ENCODE data around the gene HRH3. TPM values are rescaled to one million over a fixed set of nuclear protein-coding genes. Genes with fewer than 3 reads are reported as not detected.

HRH3 gene
- total RNA-seq: not detected in 2 replicates

GRCh38 chr20:62219992-62220665, at the start of gene HRH3:
HRH3 (minus strand) TSS chr20:62220278; CDS start chr20:62219970, 308 bp downstream.

GRCh38 chr20:62237801-62238568, 17.9 kb upstream of the HRH3 start, which contains the start of gene OSBPL2:
OSBPL2 (plus strand) TSS chr20:62238521; CDS start chr20:62256185, 17,664 bp downstream.

GRCh38 chr20:62182469-62183425, 37.3 kb downstream of the HRH3 start, which contains the start of gene MTG2:
MTG2 (plus strand) TSS chr20:62183028; CDS start chr20:62193421, 10,393 bp downstream.

Other genes starting within 250 kb of the HRH3 start
- 2.3 and 3.4 TPM in 2 replicates for gene TAF4, start 154.4 kb downstream of the HRH3 start, total RNA-seq
- 24.9 and 26.8 TPM in 2 replicates for gene LSM14B, start 97.8 kb downstream of the HRH3 start, total RNA-seq
- gene PSMA7, start 76.9 kb downstream of the HRH3 start, total RNA-seq: 313 and 348 TPM in 2 replicates
- 8.7 and 10.3 TPM in 2 replicates for gene SS18L1, start 76.5 kb downstream of the HRH3 start, total RNA-seq
- gene MTG2, start 37.2 kb downstream of the HRH3 start, total RNA-seq: 10.6 and 13.9 TPM in 2 replicates
- 27.4 and 35.2 TPM in 2 replicates for gene OSBPL2, start 18.2 kb upstream of the HRH3 start, total RNA-seq
- 78.7 and 79.5 TPM in 2 replicates for gene ADRM1, start 82.7 kb upstream of the HRH3 start, total RNA-seq
- gene LAMA5, start 147.0 kb upstream of the HRH3 start, total RNA-seq: 7.9 and 8.2 TPM in 2 replicates
- 889 and 1,590 TPM in 2 replicates for gene RPS21, start 166.8 kb upstream of the HRH3 start, total RNA-seq
- 0.43 and 0.65 TPM in 2 replicates for gene CABLES2, start 187.0 kb upstream of the HRH3 start, total RNA-seq
- not detected in 2 replicates for gene RBBP8NL, start 207.3 kb upstream of the HRH3 start, total RNA-seq